ENCODE measurements around the gene GP1BB.

Gene GP1BB

DNA sequence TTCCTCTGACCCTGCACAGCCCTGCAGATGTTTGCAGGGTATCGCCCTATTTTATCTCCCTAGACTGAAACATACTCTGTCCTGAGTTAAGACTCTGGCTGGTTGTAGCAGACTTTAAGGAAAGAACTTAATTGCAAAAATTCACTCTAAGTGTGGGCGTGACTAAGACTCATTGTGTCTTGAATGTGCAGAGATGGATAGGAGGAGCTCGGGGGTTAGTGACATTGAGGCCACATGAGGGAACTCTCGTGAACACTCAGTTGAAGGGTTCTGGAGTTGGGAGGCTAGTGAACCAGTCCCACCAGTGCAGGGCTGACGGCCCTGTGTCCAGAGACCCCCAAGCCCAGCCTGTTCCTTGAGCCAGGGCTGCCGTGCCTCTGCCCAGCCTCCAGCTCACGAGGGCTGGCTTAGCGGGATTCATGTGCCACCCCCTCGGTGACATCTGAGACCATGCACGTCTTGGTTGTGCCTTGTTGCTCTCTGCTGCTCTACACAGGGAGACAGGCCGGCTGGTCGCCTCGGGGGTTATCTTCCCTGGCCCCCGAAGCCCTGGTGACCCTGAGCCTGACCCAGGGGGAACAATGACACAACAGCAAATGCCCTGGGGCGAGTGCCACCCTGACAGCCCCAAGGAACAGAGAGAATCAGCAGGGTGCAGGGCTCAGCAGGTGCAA is 25.8 kb downstream of the GP1BB start:
- peaks cover 15% of the 10 kb centered on the region for H3K27me3 ChIP-seq (ENCODE audit: low read depth, low read length)
- no peaks in the 10 kb centered on the region for H3K36me3 ChIP-seq (ENCODE audit: control insufficient read depth in 1 of 2, insufficient read depth in 2 of 2, low read length in 2 of 2)
- no peaks in the 10 kb centered on the region for H3K4me1 ChIP-seq (ENCODE audit: control insufficient read depth in 1 of 2, insufficient read depth in 2 of 2, low read length in 2 of 2)
- no peak overlapping the region for H3K27ac ChIP-seq (ENCODE audit: low read length)
- no peaks in the 10 kb centered on the region for H3K9me3 ChIP-seq (ENCODE audit: control insufficient read depth in 1 of 2, low read length in 2 of 2)
- H3K4me3 ChIP-seq (ENCODE audit: low read depth in 1 of 2, low read length in 2 of 2): no peak overlapping the region

DNA sequence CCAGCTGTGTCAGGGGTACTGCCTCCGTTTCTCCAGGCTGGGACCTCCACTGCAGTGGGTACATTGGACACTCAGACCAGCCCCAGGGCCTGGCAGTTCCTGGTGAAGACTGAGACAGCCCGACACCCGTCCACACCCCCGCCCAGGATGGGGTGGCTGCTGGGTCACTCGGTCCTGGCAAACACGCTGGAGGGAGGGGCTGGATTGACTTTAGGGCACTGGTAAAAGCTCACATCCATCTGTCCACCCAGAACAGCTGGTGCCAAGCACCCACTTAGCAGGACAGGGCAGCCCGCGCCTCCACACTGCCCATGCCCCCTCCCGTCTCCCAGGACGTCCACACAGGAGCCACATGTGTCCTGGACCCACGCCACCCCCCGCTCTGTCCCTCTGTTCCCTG is 26.5 kb downstream of the GP1BB start:
- Histone ChIP-seq H3K4me1 (ENCODE audit: control insufficient read depth in 1 of 2, insufficient read depth in 2 of 2, low read length in 2 of 2) (peaks cover 0 to 2% of the 10 kb centered on the region in 2 donors), H3K27ac (ENCODE audit: low read length) (no peak overlapping the region), H3K27me3 (ENCODE audit: low read depth, low read length) (peaks cover 23% of the 10 kb centered on the region), H3K4me3 (ENCODE audit: low read depth in 1 of 2, low read length in 2 of 2) (no peak overlapping the region), H3K36me3 (ENCODE audit: control insufficient read depth in 1 of 2, insufficient read depth in 2 of 2, low read length in 2 of 2) (no peaks in the 10 kb centered on the region), H3K9me3 (ENCODE audit: control insufficient read depth in 1 of 2, low read length in 2 of 2) (no peaks in the 10 kb centered on the region)

GRCh38 chr22:19750507-19751490 is 27.5 kb downstream of the GP1BB start:
- H3K36me3 ChIP-seq (ENCODE audit: control insufficient read depth in 1 of 2, insufficient read depth in 2 of 2, low read length in 2 of 2): no peaks in the 10 kb centered on the region
- H3K27me3 ChIP-seq (ENCODE audit: low read depth, low read length): peaks cover 32% of the 10 kb centered on the region
- H3K4me3 ChIP-seq (ENCODE audit: low read depth in 1 of 2, low read length in 2 of 2): no peak overlapping the region
- peaks cover 0 to 11% of the 10 kb centered on the region in 2 donors for H3K4me1 ChIP-seq (ENCODE audit: control insufficient read depth in 1 of 2, insufficient read depth in 2 of 2, low read length in 2 of 2)
- H3K9me3 ChIP-seq (ENCODE audit: control insufficient read depth in 1 of 2, low read length in 2 of 2): no peaks in the 10 kb centered on the region
- no peak overlapping the region for H3K27ac ChIP-seq (ENCODE audit: low read length)

DNA sequence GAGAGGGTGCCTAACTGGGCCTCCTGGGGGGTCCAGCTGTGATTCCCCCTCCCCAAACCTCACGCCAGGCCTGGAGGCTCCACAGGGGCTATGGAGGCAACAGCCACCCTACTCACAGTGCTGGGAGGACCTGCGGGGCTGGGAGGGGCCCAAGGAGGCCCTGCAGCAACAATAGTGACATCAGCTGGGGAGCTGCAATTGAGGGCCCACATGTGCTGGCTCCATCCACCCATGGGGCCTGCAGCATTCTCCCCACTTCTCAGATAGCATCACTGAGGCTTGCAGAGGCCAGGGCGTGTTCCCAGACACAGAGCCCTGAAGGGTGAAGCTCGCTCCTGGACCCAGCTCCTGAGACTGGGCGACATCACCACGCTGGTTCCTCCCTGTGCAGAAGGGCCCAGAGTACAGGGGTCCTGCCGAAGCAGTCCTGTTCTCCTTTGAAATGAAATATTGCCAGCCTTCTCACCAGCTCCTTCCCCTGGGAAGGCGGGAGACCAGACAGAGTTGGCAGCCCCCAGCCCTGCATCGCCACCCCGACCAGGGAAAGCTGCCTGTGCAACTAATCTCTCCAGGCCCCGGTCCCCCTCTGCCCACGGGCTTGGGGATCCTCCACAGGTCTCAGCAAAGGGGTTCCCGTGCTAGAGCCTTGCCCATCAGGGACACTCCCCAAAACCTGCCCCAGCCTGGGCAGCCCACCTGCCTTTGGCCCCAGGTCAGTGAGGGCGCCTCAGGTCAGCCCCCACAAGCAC is 28.3 kb downstream of the GP1BB start:
- H3K4me3 ChIP-seq (ENCODE audit: low read depth in 1 of 2, low read length in 2 of 2): no peak overlapping the region
- H3K27me3 ChIP-seq (ENCODE audit: low read depth, low read length): peaks cover 39% of the 10 kb centered on the region
- no peaks in the 10 kb centered on the region for H3K9me3 ChIP-seq (ENCODE audit: control insufficient read depth in 1 of 2, low read length in 2 of 2)
- H3K36me3 ChIP-seq (ENCODE audit: control insufficient read depth in 1 of 2, insufficient read depth in 2 of 2, low read length in 2 of 2): no peaks in the 10 kb centered on the region
- peaks cover 0 to 20% of the 10 kb centered on the region in 2 donors for H3K4me1 ChIP-seq (ENCODE audit: control insufficient read depth in 1 of 2, insufficient read depth in 2 of 2, low read length in 2 of 2)
- H3K27ac ChIP-seq (ENCODE audit: low read length): no peak overlapping the region

- H3K4me3 ChIP-seq (ENCODE audit: low read depth in 1 of 2, low read length in 2 of 2): no peak overlapping the region
- peaks cover 0 to 27% of the 10 kb centered on the region in 2 donors for H3K4me1 ChIP-seq (ENCODE audit: control insufficient read depth in 1 of 2, insufficient read depth in 2 of 2, low read length in 2 of 2)
- H3K27ac ChIP-seq (ENCODE audit: low read length): no peak overlapping the region
- H3K36me3 ChIP-seq (ENCODE audit: control insufficient read depth in 1 of 2, insufficient read depth in 2 of 2, low read length in 2 of 2): no peaks in the 10 kb centered on the region
- H3K27me3 ChIP-seq (ENCODE audit: low read depth, low read length): peaks cover 39% of the 10 kb centered on the region
- H3K9me3 ChIP-seq (ENCODE audit: control insufficient read depth in 1 of 2, low read length in 2 of 2): no peaks in the 10 kb centered on the region
Observed at GRCh38 chr22:19753090-19753842, 29.9 kb downstream of the GP1BB start.

DNA sequence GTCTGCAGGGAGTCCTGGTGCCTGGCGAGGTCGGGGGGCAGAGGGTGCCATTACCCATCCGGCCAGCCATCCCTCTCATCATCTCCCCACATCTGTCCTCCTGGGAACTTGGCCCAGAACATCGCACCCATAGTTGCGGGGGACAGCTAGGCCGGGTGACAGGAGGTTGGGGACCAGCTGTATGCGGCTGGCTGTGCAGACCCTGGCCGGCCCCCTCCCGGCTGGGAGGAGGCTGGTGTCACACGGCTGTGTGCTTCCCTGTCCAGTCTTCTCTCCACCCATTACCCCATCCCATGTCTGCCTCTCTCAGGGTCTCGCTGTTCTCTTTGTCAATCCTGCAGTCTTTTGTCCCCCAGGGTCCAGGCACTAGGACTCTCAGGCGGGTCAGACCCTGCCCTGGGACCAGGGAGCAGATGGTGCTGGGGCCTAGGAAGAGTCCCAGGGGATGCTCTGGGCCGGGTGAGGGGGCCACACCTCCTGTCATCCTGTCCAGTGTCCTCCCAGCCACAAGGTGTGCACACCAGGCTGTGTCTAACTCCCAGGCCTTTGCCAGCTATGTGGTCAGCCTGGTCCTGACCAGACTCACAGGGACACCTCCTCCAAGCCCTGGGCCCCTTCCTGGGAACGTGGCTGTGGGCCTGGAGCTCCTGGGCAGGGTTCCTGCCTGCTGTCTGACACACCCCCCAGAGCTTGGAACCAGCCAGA is 30.8 kb downstream of the GP1BB start:
- H3K27me3 ChIP-seq (ENCODE audit: low read depth, low read length): peaks cover 38% of the 10 kb centered on the region
- no peak overlapping the region for H3K27ac ChIP-seq (ENCODE audit: low read length)
- no peaks in the 10 kb centered on the region for H3K36me3 ChIP-seq (ENCODE audit: control insufficient read depth in 1 of 2, insufficient read depth in 2 of 2, low read length in 2 of 2)
- no peak overlapping the region for H3K4me3 ChIP-seq (ENCODE audit: low read depth in 1 of 2, low read length in 2 of 2)
- peaks cover 0 to 34% of the 10 kb centered on the region in 2 donors for H3K4me1 ChIP-seq (ENCODE audit: control insufficient read depth in 1 of 2, insufficient read depth in 2 of 2, low read length in 2 of 2)
- no peaks in the 10 kb centered on the region for H3K9me3 ChIP-seq (ENCODE audit: control insufficient read depth in 1 of 2, low read length in 2 of 2)

GRCh38 chr22:19754701-19755144 is 31.4 kb downstream of the GP1BB start:
- no peak overlapping the region for H3K4me3 ChIP-seq (ENCODE audit: low read depth in 1 of 2, low read length in 2 of 2)
- peaks cover 0 to 40% of the 10 kb centered on the region in 2 donors for H3K4me1 ChIP-seq (ENCODE audit: control insufficient read depth in 1 of 2, insufficient read depth in 2 of 2, low read length in 2 of 2)
- H3K27ac ChIP-seq (ENCODE audit: low read length): no peak overlapping the region
- peaks cover 40% of the 10 kb centered on the region for H3K27me3 ChIP-seq (ENCODE audit: low read depth, low read length)
- H3K36me3 ChIP-seq (ENCODE audit: control insufficient read depth in 1 of 2, insufficient read depth in 2 of 2, low read length in 2 of 2): no peaks in the 10 kb centered on the region
- no peaks in the 10 kb centered on the region for H3K9me3 ChIP-seq (ENCODE audit: control insufficient read depth in 1 of 2, low read length in 2 of 2)

- Histone ChIP-seq H3K4me3 (ENCODE audit: low read depth in 1 of 2, low read length in 2 of 2) (no peak overlapping the region), H3K36me3 (ENCODE audit: control insufficient read depth in 1 of 2, insufficient read depth in 2 of 2, low read length in 2 of 2) (no peaks in the 10 kb centered on the region), H3K4me1 (ENCODE audit: control insufficient read depth in 1 of 2, insufficient read depth in 2 of 2, low read length in 2 of 2) (peaks cover 0 to 45% of the 10 kb centered on the region in 2 donors), H3K27ac (ENCODE audit: low read length) (no peak overlapping the region), H3K9me3 (ENCODE audit: control insufficient read depth in 1 of 2, low read length in 2 of 2) (no peaks in the 10 kb centered on the region), H3K27me3 (ENCODE audit: low read depth, low read length) (peaks cover 44% of the 10 kb centered on the region)
Observed at GRCh38 chr22:19755145-19755710, 31.9 kb downstream of the GP1BB start.

GRCh38 chr22:19755722-19756287 is 32.5 kb downstream of the GP1BB start:
- H3K4me3 ChIP-seq (ENCODE audit: low read depth in 1 of 2, low read length in 2 of 2): no peak overlapping the region
- no peaks in the 10 kb centered on the region for H3K36me3 ChIP-seq (ENCODE audit: control insufficient read depth in 1 of 2, insufficient read depth in 2 of 2, low read length in 2 of 2)
- H3K4me1 ChIP-seq (ENCODE audit: control insufficient read depth in 1 of 2, insufficient read depth in 2 of 2, low read length in 2 of 2): peaks cover 0 to 46% of the 10 kb centered on the region in 2 donors
- H3K27ac ChIP-seq (ENCODE audit: low read length): no peak overlapping the region
- H3K9me3 ChIP-seq (ENCODE audit: control insufficient read depth in 1 of 2, low read length in 2 of 2): no peaks in the 10 kb centered on the region
- peaks cover 44% of the 10 kb centered on the region for H3K27me3 ChIP-seq (ENCODE audit: low read depth, low read length)
